Measurements from ENCODE around the gene F11. TPM values are rescaled to one million over a fixed set of nuclear protein-coding genes. Genes with fewer than 3 reads are reported as not detected.
"Not testable (repeated sequence)": the region's sequence is repeated elsewhere in the genome, so short reads cannot be mapped to it uniquely, and the experiment has no call there.

Gene F11
- polyA plus RNA-seq (ENCODE audit: insufficient read length in 3 of 3) = 1 to 10 TPM; 1.9 to 5.1 (median 4.1) TPM
- long read RNA-seq, donor 1 = 0 reads
- long read RNA-seq, donor 2 = 0 reads
- long read RNA-seq, donor 3 = 0 reads
- long read RNA-seq, donor 4, partial matches to known transcripts = 0 of 1 reads
- long read RNA-seq, donor 4, other reads (novel, unspliced or antisense) = 0 of 1 reads
- long read RNA-seq, donor 5 = 0 reads
- long read RNA-seq, donor 6, partial matches to known transcripts = 0 of 1 reads
- long read RNA-seq, donor 6, other reads (novel, unspliced or antisense) = 0 of 1 reads
- long read RNA-seq, donor 7, partial matches to known transcripts = 0 of 1 reads
- long read RNA-seq, donor 7, other reads (novel, unspliced or antisense) = 0 of 1 reads
- long read RNA-seq, donor 8 = 0 reads
- long read RNA-seq, donor 9 = 0 reads
- long read RNA-seq, donor 10 = 0 reads
- long read RNA-seq, donor 11 = 0 reads
- long read RNA-seq, donor 12 = 0 reads
- long read RNA-seq, donor 13 = 0 reads
- long read RNA-seq, donor 14 = 0 reads
- long read RNA-seq, donor 15 = 0 reads
- long read RNA-seq, donor 16, partial matches to known transcripts = 0 of 1 reads
- long read RNA-seq, donor 16, other reads (novel, unspliced or antisense) = 0 of 1 reads

GRCh38 chr4:186265683-186266652, at the start of gene F11:
Gene F11, plus strand, starts transcription at chr4:186266189. Its CDS starts 948 bp downstream, at chr4:186267137.
- peak in 2 of 11 donors; percentile 3 to 22 for DNase-seq (ENCODE audit: extremely low read depth in 1 of 11, low read depth in 9 of 11, low spot score in 4 of 11)

- no peak for DNase-seq (ENCODE audit: extremely low read depth in 1 of 11, low read depth in 9 of 11, low spot score in 4 of 11)
Observed at GRCh38 chr4:186216465-186217024, 49.4 kb upstream of the F11 start.

GRCh38 chr4:186217733-186218293, 48.2 kb upstream of the F11 start:
- no peak for DNase-seq (ENCODE audit: extremely low read depth in 1 of 11, low read depth in 9 of 11, low spot score in 4 of 11)

- no peak for DNase-seq (ENCODE audit: extremely low read depth in 1 of 11, low read depth in 9 of 11, low spot score in 4 of 11)
Observed at GRCh38 chr4:186221624-186222023, 44.4 kb upstream of the F11 start.

- DNase-seq (ENCODE audit: extremely low read depth in 1 of 11, low read depth in 9 of 11, low spot score in 4 of 11) = no peak
Observed at GRCh38 chr4:186225848-186226247, 40.1 kb upstream of the F11 start.

- no peak for DNase-seq (ENCODE audit: extremely low read depth in 1 of 11, low read depth in 9 of 11, low spot score in 4 of 11)
Observed at GRCh38 chr4:186226521-186227189, 39.3 kb upstream of the F11 start.

GRCh38 chr4:186227221-186227620, 38.8 kb upstream of the F11 start, which contains the start of gene KLKB1:
Gene KLKB1, plus strand, starts transcription at chr4:186227507. Its CDS starts 689 bp downstream, at chr4:186228196.
- DNase-seq (ENCODE audit: extremely low read depth in 1 of 11, low read depth in 9 of 11, low spot score in 4 of 11) = peak in 2 of 11 donors; percentile 12 to 54

GRCh38 chr4:186227744-186228513, 38.1 kb upstream of the F11 start:
- no peak for DNase-seq (ENCODE audit: extremely low read depth in 1 of 11, low read depth in 9 of 11, low spot score in 4 of 11)

- no peak for DNase-seq (ENCODE audit: extremely low read depth in 1 of 11, low read depth in 9 of 11, low spot score in 4 of 11)
Observed at GRCh38 chr4:186228514-186228894, 37.5 kb upstream of the F11 start.

GRCh38 chr4:186234367-186234766, 31.6 kb upstream of the F11 start:
- DNase-seq (ENCODE audit: extremely low read depth in 1 of 11, low read depth in 9 of 11, low spot score in 4 of 11) = no peak

GRCh38 chr4:186236126-186236525, 29.9 kb upstream of the F11 start:
- DNase-seq (ENCODE audit: extremely low read depth in 1 of 11, low read depth in 9 of 11, low spot score in 4 of 11) = no peak

- no peak for DNase-seq (ENCODE audit: extremely low read depth in 1 of 11, low read depth in 9 of 11, low spot score in 4 of 11)
Observed at GRCh38 chr4:186240452-186240847, 25.5 kb upstream of the F11 start.

GRCh38 chr4:186240848-186241491, 25.0 kb upstream of the F11 start:
- DNase-seq (ENCODE audit: extremely low read depth in 1 of 11, low read depth in 9 of 11, low spot score in 4 of 11) = no peak

GRCh38 chr4:186241616-186242015, 24.4 kb upstream of the F11 start:
- no peak for DNase-seq (ENCODE audit: extremely low read depth in 1 of 11, low read depth in 9 of 11, low spot score in 4 of 11)

GRCh38 chr4:186242031-186242430, 24.0 kb upstream of the F11 start:
- not testable (repeated sequence) for DNase-seq (ENCODE audit: extremely low read depth in 1 of 11, low read depth in 9 of 11, low spot score in 4 of 11)

GRCh38 chr4:186243331-186243730, 22.7 kb upstream of the F11 start:
- no peak for DNase-seq (ENCODE audit: extremely low read depth in 1 of 11, low read depth in 9 of 11, low spot score in 4 of 11)

GRCh38 chr4:186244835-186245234, 21.2 kb upstream of the F11 start:
- no peak for DNase-seq (ENCODE audit: extremely low read depth in 1 of 11, low read depth in 9 of 11, low spot score in 4 of 11)
